Measurements from ENCODE around the gene NLRP6.
"Not testable (repeated sequence)": the region's sequence is repeated elsewhere in the genome, so short reads cannot be mapped to it uniquely, and the experiment has no call there.

Gene NLRP6

DNA sequence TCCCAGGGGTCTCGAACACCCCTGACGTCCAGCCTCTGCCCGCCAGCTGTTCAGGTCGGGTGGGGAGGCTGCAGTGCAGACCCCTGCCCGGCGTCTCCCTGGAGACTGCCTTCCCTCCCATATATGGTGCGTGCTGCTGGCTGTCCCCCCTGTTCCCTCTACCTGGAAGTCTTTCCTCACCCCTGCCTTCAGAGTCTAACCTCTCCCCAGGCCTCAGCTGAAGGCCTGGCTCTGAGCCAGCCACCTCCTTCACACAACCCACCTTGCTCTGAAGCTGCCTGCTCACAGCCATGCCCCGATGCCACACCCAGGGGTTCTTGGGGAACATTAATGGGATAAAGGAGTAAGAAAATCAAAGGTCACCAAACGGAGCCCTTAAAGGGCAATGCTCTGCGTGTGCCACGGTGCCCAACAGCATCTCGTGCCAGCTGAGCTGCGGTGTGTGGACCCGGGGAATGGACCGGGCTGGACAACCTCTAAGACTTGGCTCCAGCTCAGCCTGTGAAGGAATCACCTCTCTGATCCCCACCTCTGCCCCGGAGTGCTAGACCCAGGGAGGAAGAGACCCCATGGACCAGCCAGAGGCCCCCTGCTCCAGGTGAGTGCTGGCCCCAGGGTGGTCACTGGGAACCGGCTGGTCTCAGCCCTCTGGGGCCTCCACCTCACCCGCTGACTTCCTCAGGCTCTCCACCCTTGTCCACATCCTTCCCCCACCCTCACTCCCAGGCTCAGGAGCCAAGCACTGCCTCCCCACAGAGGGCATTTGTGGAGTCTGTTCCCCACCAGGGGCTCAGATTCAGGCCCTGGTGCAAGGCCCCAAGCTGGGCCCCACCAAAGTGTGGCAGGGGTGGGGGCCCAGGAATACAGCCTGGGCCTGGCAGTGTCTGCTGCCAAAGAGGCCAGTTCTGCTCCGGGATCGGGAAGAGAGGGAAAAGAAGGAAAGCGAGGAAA is at the start of gene NLRP6:
Gene NLRP6 (plus strand): TSS at position 407 of the 951 bp plus-strand sequence. CDS start 163 bp downstream, at position 570.
- no peak for DNase-seq (ENCODE audit: low read depth in 1 of 2, low spot score in 1 of 2)

DNA sequence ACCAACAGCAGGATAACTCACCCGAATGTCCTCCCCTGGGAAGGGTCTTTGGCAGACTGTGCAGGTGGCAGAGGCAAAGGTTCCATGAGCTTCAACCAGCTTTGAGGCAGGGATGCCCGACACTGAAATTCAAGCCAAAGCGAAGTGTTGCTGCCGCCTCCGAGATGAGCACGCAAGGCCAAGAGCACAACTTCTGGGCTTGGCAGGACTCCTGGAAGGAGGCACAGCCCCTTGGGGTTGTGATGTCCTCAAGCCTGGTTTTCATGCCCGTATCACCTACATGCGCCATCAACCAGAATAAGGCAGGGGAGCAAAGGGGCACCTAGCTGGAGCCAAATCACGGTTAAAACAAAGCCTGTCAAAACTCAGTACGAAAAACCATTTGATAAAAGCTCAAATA is 47.8 kb upstream of the NLRP6 start:
- no peak for DNase-seq (ENCODE audit: low read depth in 1 of 2, low spot score in 1 of 2)

DNA sequence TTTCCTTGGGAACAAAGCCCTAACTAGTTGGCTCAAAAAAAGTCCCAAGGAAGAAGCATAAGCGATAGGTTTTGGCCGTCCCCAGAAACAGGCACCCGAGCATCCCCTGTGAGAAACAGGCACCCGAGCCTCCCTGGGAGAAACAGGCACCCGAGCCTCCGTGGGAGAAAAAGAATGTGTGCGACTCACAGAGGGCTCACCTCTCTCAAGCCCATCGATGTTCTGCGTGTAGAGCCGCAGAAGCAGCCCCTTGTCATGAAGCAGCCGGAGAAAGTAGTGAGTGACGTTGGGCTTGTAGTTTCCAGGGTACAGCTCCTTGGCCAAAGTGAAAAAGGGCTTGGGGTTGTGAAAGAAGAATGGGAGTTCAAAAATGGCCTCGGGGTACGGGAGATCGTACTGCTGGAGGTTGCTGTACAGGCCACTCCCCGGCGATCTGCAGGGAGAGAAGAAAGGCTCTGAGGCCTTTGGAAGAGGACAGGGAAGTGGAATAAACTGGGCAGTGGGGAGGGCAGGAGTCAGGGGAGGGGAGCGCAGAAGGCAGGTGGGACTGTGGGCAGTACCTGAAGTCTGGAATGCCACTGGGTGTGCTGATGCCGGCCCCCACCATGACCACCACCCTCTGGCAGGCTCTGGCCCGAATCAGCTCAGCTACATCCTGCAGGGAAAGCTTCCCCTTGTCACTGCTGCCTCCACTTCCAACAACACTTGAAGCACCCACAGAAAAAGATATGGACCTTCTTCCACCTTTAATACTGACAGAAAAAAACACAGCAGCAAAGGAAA is 45.2 kb upstream of the NLRP6 start:
- no peak for DNase-seq (ENCODE audit: low read depth in 1 of 2, low spot score in 1 of 2)

DNA sequence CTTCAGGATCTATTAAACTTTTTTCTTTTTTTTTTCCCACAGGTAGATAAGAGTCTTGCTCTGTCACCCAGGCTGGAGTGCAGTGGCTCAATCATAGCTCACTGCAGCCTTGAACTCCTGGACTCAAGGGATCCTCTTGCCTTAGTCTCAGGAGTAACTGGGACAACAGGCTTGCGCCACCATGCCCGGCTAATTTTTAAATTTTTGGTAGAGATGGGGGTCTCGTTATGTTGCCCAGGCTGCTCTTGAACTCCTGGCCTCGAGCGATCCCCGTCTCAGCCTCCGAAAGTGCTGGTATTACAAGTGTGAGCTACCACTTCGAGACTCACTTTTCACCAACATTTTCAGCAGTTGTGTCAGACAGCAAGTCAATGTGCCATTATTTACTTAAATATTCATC is 43.0 kb upstream of the NLRP6 start:
- DNase-seq (ENCODE audit: low read depth in 1 of 2, low spot score in 1 of 2) = no peak

DNA sequence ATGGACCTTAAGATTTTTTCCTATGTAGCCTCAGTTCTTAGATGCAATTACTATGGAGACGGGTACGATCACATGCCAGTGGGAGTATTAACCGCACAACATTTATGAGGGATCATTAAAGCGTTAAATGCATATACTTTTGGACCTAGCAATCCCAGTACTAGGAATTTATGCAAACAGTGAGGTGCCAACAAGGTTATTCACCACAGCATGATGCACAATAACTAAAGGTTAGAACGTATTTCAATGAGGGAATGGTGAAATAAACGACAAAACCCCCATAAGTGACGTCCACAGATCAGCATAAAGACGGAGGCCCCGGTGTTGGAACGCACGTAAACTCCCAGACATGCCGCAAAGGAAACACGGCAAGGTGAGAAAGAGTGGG is 42.6 kb upstream of the NLRP6 start:
- peak in 1 of 2 donors; percentile 83 for DNase-seq (ENCODE audit: low read depth in 1 of 2, low spot score in 1 of 2)

DNA sequence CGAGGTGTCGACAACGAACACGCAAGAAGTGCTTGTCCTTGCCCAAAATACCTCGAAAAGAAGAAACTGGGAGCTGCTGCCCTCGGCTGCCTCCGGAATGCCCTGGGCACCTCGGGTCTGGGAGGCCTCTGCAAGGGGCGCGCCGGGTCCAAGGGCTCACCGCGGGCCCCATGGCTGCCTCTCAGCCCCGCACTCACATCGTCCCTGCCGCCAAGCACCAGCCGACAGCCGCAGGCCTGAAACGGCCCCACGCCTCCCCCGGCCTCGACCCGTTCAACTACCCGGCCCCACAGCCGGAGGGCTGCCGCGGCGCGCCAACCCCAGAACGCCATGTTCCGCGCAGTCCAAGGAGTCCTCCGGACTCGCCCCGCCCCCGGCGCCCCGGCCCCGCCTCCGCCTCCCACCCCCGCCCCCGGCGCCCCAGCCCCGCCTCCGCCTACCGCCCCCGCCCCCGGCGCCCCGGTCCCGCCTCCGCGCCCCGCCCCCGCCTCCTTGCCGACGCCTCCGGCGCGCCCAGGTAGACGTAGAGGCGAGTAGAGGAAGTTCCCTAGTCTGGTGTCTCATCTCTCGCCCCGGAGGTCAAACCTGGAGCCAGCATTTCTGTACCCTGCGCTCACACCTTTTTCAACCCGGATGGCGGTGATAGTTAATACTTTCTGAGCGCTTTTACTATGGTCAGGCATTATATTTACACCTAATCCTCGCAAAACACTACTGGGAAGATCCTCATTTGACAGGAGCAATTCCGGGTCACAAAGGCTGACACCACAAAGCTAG is 42.0 kb upstream of the NLRP6 start, which contains the start of gene SIRT3:
Gene SIRT3 (minus strand): TSS at position 346 of the 777 bp plus-strand sequence. CDS start 14 bp downstream, at position 332.
- DNase-seq (ENCODE audit: low read depth in 1 of 2, low spot score in 1 of 2) = peak; percentile 61 to 76

DNA sequence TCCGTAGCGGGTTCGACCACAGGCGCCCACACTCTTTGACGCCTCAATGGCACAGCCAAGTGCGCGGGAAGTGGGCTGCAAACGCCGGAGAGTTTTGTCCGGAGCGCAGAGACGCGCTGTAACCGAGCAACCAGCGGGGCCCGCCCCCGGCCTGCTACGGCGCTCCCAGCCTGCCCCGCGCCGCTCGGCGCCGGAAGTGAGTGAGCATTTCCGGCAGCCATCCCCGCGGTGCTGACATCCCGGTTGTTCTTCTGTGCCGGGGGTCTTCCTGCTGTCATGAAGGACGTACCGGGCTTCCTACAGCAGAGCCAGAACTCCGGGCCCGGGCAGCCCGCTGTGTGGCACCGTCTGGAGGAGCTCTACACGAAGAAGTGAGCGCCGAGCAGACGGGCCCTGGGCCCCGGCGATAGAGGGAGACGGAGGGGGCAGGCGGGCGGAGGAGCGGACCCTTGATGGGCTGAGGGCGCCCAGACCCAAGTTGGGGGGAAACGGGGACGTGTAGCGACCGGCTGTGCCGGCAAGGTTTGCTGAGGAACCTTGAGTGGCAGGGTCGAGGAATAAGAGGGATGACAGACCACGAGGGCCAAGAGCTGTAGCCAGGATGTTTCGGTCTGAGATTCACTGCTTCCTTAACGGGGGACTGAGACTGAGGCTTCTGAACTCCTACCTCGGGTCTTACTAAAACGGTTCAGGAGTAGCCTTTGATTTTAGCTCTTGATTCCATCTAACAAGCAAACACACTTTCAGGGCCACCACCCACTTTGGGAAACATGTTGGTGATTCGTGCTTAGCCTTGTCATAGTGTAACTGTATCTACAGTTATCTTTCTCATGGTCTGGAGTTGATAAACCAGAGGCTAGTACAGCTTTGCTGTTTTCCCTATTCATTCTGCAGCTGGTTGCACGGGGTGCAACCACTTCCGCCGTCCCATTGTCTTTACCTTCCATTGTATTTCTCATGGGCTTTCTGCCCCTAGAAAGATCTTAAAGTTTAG is 41.1 kb upstream of the NLRP6 start, which contains the start of gene PSMD13:
Gene PSMD13 (plus strand): TSS at position 203 of the 994 bp plus-strand sequence. CDS start 74 bp downstream, at position 277.
- DNase-seq (ENCODE audit: low read depth in 1 of 2, low spot score in 1 of 2) = peak; percentile 76

DNA sequence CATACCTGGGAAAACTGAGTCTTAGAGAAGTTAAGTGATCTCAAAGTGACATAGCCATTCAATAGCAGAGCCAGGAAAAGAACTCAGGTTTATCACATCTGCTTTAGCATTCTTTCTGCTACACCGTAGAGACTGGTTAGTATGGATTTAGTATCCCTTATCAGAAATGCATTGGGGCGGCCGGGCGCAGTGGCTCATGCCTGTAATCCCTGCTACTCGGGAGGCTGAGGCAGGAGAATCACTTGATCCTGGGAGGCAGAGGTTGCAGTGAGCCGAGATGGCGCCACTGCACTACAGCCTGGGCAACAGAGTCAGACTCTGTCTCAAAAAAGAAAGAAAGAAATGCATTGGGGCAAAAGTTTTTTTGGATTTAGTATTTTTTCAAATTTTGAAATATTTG is 39.9 kb upstream of the NLRP6 start:
- DNase-seq (ENCODE audit: low read depth in 1 of 2, low spot score in 1 of 2) = not testable (repeated sequence)

DNA sequence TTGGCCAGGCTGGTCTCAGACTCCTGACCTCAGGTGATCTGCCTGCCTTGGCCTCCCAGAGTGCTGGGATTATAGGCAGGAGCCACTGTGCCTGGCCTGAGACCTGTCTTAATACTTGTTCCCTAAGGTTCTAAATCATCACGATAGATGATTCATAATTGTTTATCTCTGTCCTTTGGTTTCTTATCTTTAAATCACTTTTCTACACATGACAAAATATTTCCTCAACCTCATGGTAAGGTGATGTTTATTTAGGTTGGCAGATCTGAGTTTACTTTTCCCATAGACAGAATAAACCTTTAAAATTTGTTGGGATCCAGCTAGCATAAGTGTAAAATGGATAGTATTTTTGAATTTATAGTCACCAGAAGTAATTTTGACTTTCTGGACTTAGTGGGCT is 37.9 kb upstream of the NLRP6 start:
- DNase-seq (ENCODE audit: low read depth in 1 of 2, low spot score in 1 of 2) = no peak

DNA sequence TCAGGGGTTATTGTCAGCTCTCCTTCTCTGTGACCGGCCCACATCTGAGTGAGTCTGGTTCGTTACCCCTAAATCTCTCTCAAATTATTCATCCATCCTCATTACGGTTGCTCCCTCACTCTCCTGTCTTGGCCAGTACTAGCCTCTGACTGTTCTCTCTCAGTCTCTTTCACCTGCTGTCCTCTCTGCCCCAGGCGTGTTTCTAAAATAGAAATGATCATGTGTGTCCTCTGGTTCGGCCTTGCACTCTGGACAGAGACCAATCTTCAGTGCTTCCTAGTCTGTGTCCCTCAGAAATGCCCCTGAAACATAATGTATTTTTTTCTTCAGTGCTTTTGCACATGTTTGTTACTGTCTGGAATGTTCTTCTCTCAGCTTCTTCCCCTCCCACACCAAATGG is 36.6 kb upstream of the NLRP6 start:
- no peak for DNase-seq (ENCODE audit: low read depth in 1 of 2, low spot score in 1 of 2)

DNA sequence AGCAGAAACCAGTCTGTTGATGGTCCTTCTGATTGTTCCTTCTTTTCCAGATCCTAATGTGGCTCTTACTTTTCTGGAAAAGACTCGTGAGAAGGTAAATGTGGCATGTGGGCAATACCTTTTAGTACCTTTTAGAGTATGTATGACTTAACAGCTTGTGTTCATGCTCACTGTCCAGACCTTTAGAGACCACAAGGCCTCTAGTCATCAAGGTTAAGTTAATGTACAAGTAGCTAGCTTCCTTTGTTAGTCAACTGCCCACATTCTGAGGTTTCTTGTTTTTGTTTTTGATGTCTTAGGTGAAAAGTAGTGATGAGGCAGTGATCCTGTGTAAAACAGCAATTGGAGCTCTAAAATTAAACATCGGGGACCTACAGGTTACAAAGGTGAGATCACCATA is 33.8 kb upstream of the NLRP6 start:
- DNase-seq (ENCODE audit: low read depth in 1 of 2, low spot score in 1 of 2) = no peak

DNA sequence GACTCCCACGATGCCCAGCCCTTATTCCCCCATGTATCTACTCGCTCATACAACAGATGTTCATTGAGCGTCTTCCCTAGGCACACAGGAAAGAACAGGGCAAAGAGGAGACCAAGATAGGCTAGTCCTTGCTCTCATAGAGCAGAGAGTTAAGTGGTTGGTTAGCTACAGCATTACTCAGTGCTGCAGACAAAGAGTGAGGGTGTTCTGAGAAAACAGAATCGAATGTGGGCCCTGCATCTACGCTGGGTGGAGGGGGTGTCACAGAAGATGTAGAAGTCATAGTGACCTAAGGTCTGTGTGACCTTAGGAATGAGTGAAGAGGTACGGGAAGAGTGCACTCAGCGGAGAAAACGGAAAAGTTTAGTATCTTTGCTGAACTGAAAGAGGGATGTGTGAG is 29.1 kb upstream of the NLRP6 start:
- no peak for DNase-seq (ENCODE audit: low read depth in 1 of 2, low spot score in 1 of 2)

DNA sequence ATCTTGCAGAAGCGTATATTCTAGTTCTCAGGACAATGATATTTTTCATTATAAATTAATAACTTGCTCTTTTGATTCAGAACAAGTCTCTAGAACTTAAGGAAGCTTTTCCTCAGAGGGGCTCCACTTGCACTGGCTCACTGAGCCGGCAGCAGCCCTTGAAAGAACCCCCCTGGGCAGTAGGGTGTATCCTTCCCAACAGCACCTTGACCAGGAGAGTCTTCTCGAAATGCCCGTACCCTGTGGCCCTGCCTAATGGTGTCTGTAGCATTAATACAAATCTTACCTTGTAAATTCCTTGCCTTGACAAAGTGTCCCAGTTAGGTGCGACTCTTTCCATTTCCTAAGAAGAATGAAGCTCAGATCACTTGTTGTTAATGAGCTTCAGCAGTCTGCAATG is 27.9 kb upstream of the NLRP6 start:
- DNase-seq (ENCODE audit: low read depth in 1 of 2, low spot score in 1 of 2) = no peak

DNA sequence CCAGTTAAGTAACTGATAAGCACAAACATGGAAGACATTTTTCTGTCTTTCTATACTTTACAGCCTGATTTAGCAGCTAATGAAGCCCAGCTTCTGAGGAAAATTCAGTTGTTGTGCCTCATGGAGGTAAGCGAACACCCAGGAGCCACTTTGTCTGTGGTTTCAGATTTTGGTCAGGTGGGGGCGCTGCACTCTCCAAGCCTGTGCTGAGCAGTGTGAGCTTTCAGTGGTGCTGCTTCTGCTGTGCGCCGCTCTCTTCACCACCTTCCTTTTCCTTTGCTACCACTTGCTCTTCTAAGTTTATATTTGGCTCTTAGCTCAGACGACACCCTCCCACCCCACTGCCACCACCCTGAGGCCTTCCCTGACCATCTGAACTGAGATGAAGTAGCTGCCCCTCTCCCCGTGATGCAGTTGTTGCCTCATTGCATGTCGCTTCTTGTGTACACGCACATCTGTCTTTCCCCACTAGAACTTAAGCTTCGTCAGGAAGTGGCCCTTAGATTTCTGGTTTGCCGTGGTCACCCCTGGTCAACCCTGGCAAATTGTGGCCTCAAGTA is 27.4 kb upstream of the NLRP6 start:
- DNase-seq (ENCODE audit: low read depth in 1 of 2, low spot score in 1 of 2) = peak; percentile 67 to 71

DNA sequence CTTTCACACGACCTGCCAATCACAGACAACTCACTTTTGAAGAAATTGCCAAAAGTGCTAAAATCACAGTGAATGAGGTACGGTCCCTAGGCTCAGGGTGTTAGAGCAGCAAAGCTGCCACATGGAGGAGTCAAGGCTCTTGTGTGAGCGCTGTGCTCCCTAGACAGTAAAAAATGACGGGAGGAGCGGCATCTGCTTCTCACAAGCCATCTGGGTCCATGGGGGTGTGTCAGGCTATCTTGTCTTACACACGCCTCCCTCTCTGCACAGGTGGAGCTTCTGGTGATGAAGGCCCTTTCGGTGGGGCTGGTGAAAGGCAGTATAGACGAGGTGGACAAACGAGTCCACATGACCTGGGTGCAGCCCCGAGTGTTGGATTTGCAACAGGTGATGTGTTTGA is 26.7 kb upstream of the NLRP6 start:
- no peak for DNase-seq (ENCODE audit: low read depth in 1 of 2, low spot score in 1 of 2)

DNA sequence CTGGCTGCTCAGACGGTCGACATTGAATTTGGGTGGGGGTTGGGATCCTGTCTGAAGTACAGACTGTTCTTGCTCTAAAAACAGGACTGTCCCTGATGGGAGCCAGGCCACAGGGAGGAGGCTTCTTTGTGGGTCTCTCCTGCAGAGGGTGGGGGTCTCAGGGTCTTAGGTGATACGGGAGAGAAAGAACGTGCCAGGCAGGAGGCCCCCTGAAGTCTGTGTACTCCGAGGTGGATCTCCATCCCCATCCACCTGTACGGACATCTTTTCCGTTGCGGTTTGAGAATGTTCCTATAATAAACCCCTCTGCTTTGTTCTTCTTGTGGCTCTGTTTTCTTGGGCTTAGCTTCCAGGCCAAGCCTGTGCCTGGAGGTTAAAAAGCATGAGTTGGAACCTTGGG is 25.5 kb upstream of the NLRP6 start:
- no peak for DNase-seq (ENCODE audit: low read depth in 1 of 2, low spot score in 1 of 2)

DNA sequence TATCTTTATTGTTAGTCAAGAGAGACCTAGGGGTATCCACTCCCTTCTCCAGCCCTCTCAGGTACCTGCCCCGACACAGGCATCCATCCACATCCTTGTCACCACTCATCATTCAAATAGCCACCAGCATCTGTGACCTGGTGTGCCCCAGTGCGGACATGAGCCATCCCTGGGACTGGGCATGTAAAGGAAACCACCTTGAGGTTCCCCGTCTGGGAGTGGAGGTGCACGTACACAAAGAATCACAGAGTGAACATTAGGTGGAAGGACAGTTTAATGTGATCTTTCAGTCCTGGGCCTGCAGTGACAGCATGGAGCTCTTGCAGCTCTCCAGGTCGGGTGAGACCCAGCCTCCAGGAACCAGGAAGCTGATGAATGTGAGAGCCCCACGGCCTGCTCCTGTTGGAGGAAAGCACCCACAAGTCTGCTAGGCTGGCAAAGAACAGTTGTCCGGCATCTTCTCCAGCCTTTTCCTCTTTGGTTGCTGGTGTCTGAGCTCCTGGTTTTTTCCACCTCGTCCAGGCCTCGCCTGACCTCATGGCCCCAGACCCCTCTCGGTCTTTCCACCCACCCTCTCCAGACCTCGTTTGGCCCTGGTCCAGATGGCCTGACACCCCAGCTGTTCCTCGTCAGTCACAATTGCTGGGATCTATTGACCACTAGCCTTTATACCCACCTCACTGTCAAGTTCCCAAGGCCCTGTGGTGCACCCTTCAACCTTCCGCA is 24.9 kb upstream of the NLRP6 start:
- DNase-seq (ENCODE audit: low read depth in 1 of 2, low spot score in 1 of 2) = no peak

DNA sequence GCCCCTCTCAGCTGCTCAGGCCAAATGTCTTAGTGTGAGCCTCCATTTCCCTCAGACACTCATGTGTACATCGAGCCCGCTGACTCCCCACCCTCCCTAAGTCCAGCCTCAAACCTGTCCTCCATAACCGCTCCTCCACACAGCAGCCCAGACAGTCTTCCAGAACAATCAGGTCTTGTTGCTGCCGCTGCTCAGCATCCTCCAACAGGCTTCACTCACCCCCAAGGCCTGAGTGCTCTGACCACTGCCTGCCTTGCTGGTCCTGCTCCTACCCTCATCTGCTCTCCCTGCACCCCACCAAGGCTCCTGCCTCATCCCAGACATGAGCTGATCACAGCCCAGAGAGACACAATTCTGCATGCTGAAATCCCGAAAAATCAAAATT is 24.3 kb upstream of the NLRP6 start:
- no peak for DNase-seq (ENCODE audit: low read depth in 1 of 2, low spot score in 1 of 2)

DNA sequence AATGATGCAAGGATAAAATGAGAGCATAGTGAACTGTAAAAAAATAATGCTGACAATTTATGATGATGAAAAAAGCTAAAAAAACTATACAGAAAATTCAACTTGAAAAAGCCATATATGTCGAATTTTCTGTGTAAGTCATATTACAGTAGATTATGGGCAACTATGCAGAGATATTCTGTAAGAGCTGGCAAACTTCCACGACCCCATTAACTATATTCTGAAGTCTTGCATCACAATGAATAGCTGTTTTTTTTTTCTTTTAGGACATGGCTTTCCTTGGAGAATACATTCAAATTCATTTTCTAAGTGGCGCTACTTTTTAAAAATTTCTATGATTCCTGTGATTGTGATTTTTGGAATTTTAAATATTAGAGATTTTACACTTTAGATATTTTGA is 23.0 kb upstream of the NLRP6 start:
- no peak for DNase-seq (ENCODE audit: low read depth in 1 of 2, low spot score in 1 of 2)
